ENCODE measurements around the gene ZNF784.

Gene ZNF784

GRCh38 chr19:55621673-55622231 is 2.6 kb downstream of the ZNF784 start:
- DNase-seq: no peak

GRCh38 chr19:55621205-55621672 is 3.1 kb downstream of the ZNF784 start:
- no peak for DNase-seq

- DNase-seq: no peak
Observed at GRCh38 chr19:55620410-55621204, 3.8 kb downstream of the ZNF784 start.

GRCh38 chr19:55619286-55619685 is 5.1 kb downstream of the ZNF784 start:
- DNase-seq: no peak

GRCh38 chr19:55618426-55618825 is 5.9 kb downstream of the ZNF784 start:
- no peak for DNase-seq

- DNase-seq: no peak
Observed at GRCh38 chr19:55617426-55617825, 6.9 kb downstream of the ZNF784 start.

- DNase-seq: no peak
Observed at GRCh38 chr19:55616395-55616875, 7.9 kb downstream of the ZNF784 start.

- DNase-seq: no peak
Observed at GRCh38 chr19:55615543-55616394, 8.6 kb downstream of the ZNF784 start.

- no peak for DNase-seq
Observed at GRCh38 chr19:55614711-55615542, 9.4 kb downstream of the ZNF784 start.

GRCh38 chr19:55613930-55614710 is 10.2 kb downstream of the ZNF784 start:
- DNase-seq: no peak

GRCh38 chr19:55613396-55613795 is 11.0 kb downstream of the ZNF784 start:
- DNase-seq: no peak

- no peak for DNase-seq
Observed at GRCh38 chr19:55611983-55612645, 12.3 kb downstream of the ZNF784 start.

GRCh38 chr19:55611300-55611982 is 12.9 kb downstream of the ZNF784 start:
- DNase-seq: peak in 1 of 56 donors; percentile 16

GRCh38 chr19:55609326-55609725 is 15.0 kb downstream of the ZNF784 start:
- DNase-seq: no peak

GRCh38 chr19:55606817-55607216 is 17.5 kb downstream of the ZNF784 start:
- no peak for DNase-seq

GRCh38 chr19:55606471-55606787 is 17.9 kb downstream of the ZNF784 start:
- DNase-seq: no peak

GRCh38 chr19:55605637-55606470 is 18.5 kb downstream of the ZNF784 start, which contains the start of gene ZNF865:
TSS of gene ZNF865 (plus strand) at chr19:55605647. CDS start at chr19:55613619, 7,972 bp downstream.
- peak in 48 of 56 donors; percentile 19 to 83 (median 52) for DNase-seq

GRCh38 chr19:55605207-55605636 is 19.1 kb downstream of the ZNF784 start:
- DNase-seq: peak in 55 of 56 donors; percentile 64 to 98 (median 92)
